Hippocampal formation (tissue), 2 donors: ENCODE results near the gene NXN.
"Not testable (repeated sequence)": the region's sequence is repeated elsewhere in the genome, so short reads cannot be mapped to it uniquely, and the experiment has no call there.

Experiments used
- DNase-seq, 2 donors: peaks; one replicate each; lab custom pipeline; 2025; lab: John Stamatoyannopoulos, UW

NXN gene

GRCh38 chr17:800446-801242 lies 178.9 kb downstream of the NXN start:
- DNase-seq, result no peak

- no peak for DNase-seq
Observed at GRCh38 chr17:799261-799660, 180.3 kb downstream of the NXN start.

GRCh38 chr17:798246-798645 lies 181.3 kb downstream of the NXN start:
- no peak for DNase-seq

- no peak for DNase-seq
Observed at GRCh38 chr17:797236-797840, 182.2 kb downstream of the NXN start.

GRCh38 chr17:796609-797008 lies 183.0 kb downstream of the NXN start:
- no peak for DNase-seq

GRCh38 chr17:795721-796120 lies 183.9 kb downstream of the NXN start:
- no peak for DNase-seq

GRCh38 chr17:795276-795675 lies 184.3 kb downstream of the NXN start:
- DNase-seq, result no peak

GRCh38 chr17:794876-795275 lies 184.7 kb downstream of the NXN start:
- DNase-seq, result peak; percentile 78 to 90

- no peak for DNase-seq
Observed at GRCh38 chr17:792277-792676, 187.3 kb downstream of the NXN start.

GRCh38 chr17:791829-792228 lies 187.7 kb downstream of the NXN start:
- DNase-seq, result no peak

- not testable (repeated sequence) for DNase-seq
Observed at GRCh38 chr17:790874-791247, 188.7 kb downstream of the NXN start.

GRCh38 chr17:789931-790873 lies 189.4 kb downstream of the NXN start:
- DNase-seq, result not testable (repeated sequence)

GRCh38 chr17:789160-789840 lies 190.3 kb downstream of the NXN start:
- no peak for DNase-seq

- DNase-seq, result no peak
Observed at GRCh38 chr17:788551-788950, 191.0 kb downstream of the NXN start.

GRCh38 chr17:787641-788221 lies 191.8 kb downstream of the NXN start:
- DNase-seq, result no peak

GRCh38 chr17:785901-786300 lies 193.7 kb downstream of the NXN start:
- not testable (repeated sequence) for DNase-seq

GRCh38 chr17:784143-784542 lies 195.4 kb downstream of the NXN start:
- DNase-seq, result no peak

- peak; percentile 60 to 90 for DNase-seq
Observed at GRCh38 chr17:781805-782731, 197.5 kb downstream of the NXN start, which contains the start of the genes GLOD4 and MRM3. Gene GLOD4 (minus strand): TSS chr17:782280. CDS start chr17:782255, 25 bp downstream. Gene MRM3 (plus strand): TSS chr17:782353. CDS start chr17:782379, 26 bp downstream.

GRCh38 chr17:778096-778495 lies 201.5 kb downstream of the NXN start:
- DNase-seq, result no peak

- no peak for DNase-seq
Observed at GRCh38 chr17:774313-774584, 205.3 kb downstream of the NXN start.
